Keratinocyte (primary cell): ENCODE data around the gene CIBAR2. TPM values are rescaled to one million over a fixed set of nuclear protein-coding genes. Genes with fewer than 3 reads are reported as not detected.
"Not testable (repeated sequence)": the region's sequence is repeated elsewhere in the genome, so short reads cannot be mapped to it uniquely, and the experiment has no call there.

Experiments used
- DNase-seq: peaks from one replicate; pipeline ENCODE4 v3.0.0-alpha.2; 2011; ENCODE audit warnings: low read depth, missing footprints, low spot score
- FAIRE-seq: peaks from 2 replicates; lab custom pipeline; 2011; peaks lifted over from hg19 to GRCh38; lab: Jason Lieb, UNC
- H2AFZ ChIP-seq: 2 replicates; pipeline ENCODE4 v1.6.0; 2012; ENCODE audit warnings: low read length, control low read depth, inconsistent platforms; ENCODE audit not compliant: control insufficient read depth
- H3K27ac ChIP-seq: 2 replicates; pipeline ENCODE4 v1.5.1; 2011; ENCODE audit warnings: low read length; ENCODE audit not compliant: control insufficient read depth, insufficient read depth
- H3K27me3 ChIP-seq: 3 replicates; pipeline ENCODE4 v1.6.0; 2011; ENCODE audit warnings: low read length; ENCODE audit not compliant: control insufficient read depth, insufficient read depth; ENCODE audit errors: extremely low read depth
- H3K36me3 ChIP-seq, 2 experiments: 2 replicates in 1 of 2; 3 replicates in 1 of 2; pipeline ENCODE4 v1.5.1; 2011; ENCODE audit warnings: low read length in 2 of 2, mild to moderate bottlenecking in 1 of 2; ENCODE audit not compliant: control insufficient read depth in 2 of 2, insufficient read depth in 2 of 2; ENCODE audit errors: extremely low read depth in 1 of 2
- H3K4me1 ChIP-seq: 3 replicates; pipeline ENCODE4 v1.5.1; 2011; ENCODE audit warnings: low read length; ENCODE audit not compliant: control insufficient read depth, insufficient read depth; ENCODE audit errors: extremely low read depth
- H3K4me2 ChIP-seq: 3 replicates; pipeline ENCODE4 v1.6.0; 2011; ENCODE audit warnings: low read depth, low read length; ENCODE audit not compliant: control insufficient read depth, insufficient read depth; ENCODE audit errors: extremely low read depth
- H3K4me3 ChIP-seq, 3 experiments: fragments of 200-600 bp in 1 of 3; sonication (generic) in 1 of 3; 2 replicates in 2 of 3; 3 replicates in 1 of 3; pipeline ENCODE4 v1.5.1; 2011 to 2016; ENCODE audit warnings: low read length in 3 of 3, mild to moderate bottlenecking in 3 of 3, control low read depth in 2 of 3, inconsistent platforms in 1 of 3, low read depth in 1 of 3, mixed read lengths in 1 of 3, mixed run types in 1 of 3, moderate library complexity in 1 of 3; ENCODE audit not compliant: control insufficient read depth in 2 of 3, insufficient read depth in 2 of 3; ENCODE audit errors: extremely low read depth in 1 of 3
- H3K79me2 ChIP-seq: 2 replicates; pipeline ENCODE4 v1.6.0; 2012; ENCODE audit warnings: low read length; ENCODE audit not compliant: control insufficient read depth, insufficient read depth
- H3K9ac ChIP-seq: 3 replicates; pipeline ENCODE4 v1.6.0; 2011; ENCODE audit warnings: low read length; ENCODE audit not compliant: control insufficient read depth, insufficient read depth; ENCODE audit errors: extremely low read depth
- H3K9me1 ChIP-seq: 3 replicates; pipeline ENCODE4 v1.6.0; 2011; ENCODE audit warnings: low read length; ENCODE audit not compliant: control insufficient read depth, insufficient read depth; ENCODE audit errors: extremely low read depth
- H3K9me3 ChIP-seq: 2 replicates; pipeline ENCODE4 v1.5.1; 2012; ENCODE audit warnings: low read depth, low read length; ENCODE audit not compliant: control insufficient read depth
- H4K20me1 ChIP-seq: 3 replicates; pipeline ENCODE4 v1.6.0; 2011; ENCODE audit warnings: low read length; ENCODE audit not compliant: control insufficient read depth, insufficient read depth; ENCODE audit errors: extremely low read depth
- CTCF ChIP-seq, 3 experiments: IDR thresholded peaks in 1 of 3; conservative IDR thresholded peaks in 1 of 3; optimal IDR thresholded peaks in 1 of 3; 2 replicates in 2 of 3; 3 replicates in 1 of 3; pipeline versions ENCODE3 to v1.5.1; 2011; ENCODE audit warnings: low read length in 3 of 3, mild to moderate bottlenecking in 3 of 3, moderate library complexity in 2 of 3, control low read depth in 1 of 3, inconsistent platforms in 1 of 3; ENCODE audit not compliant: insufficient read depth in 2 of 3; ENCODE audit errors: extremely low read depth in 1 of 3
- EZH2 ChIP-seq: IDR thresholded peaks from one replicate; pipeline ENCODE4 v1.6.1; 2012; ENCODE audit warnings: inconsistent platforms, mild to moderate bottlenecking, low read length, moderate library complexity
- dilution Hi-C: fragments of 300-500 bp; cut with MboI; formaldehyde crosslinking; loops from one replicate; pipeline ENCODE4 v1.7.0; 2020; ENCODE audit warnings: low sequenced_read_pairs; ENCODE audit not compliant: extremely low pct_ligation_motif_present
- polyA plus RNA-seq, 5 experiments: library from polyadenylated mRNA; depleted of rRNA in 3 of 5; stranded (reverse) in 3 of 5; stranded (forward) in 1 of 5; unstranded in 1 of 5; fragments of >200 nt; gene quantifications; 1 replicate in 1 of 5; 2 replicates in 3 of 5; 3 replicates in 1 of 5; pipeline versions ENCODE4 v1.2.1 to v1.2.3, GENCODE V29; 2011 to 2012; ENCODE audit warnings: missing spikeins in 2 of 5, low read depth in 1 of 5, low replicate concordance in 1 of 5

Gene CIBAR2
- polyA plus RNA-seq, 1 donor (not counting 4 experiments of a cell fraction or from before 2014, with no cell fraction given) = not detected

- no peak overlapping the region for H3K27ac ChIP-seq
- dilution Hi-C loops = no loop called here
- peaks cover 3% of the 10 kb centered on the region for H3K4me1 ChIP-seq
- H3K27me3 ChIP-seq = peaks cover 8% of the 10 kb centered on the region
- H3K79me2 ChIP-seq = no peaks in the 10 kb centered on the region
- no peak overlapping the region for H2AFZ ChIP-seq
- no peaks in the 10 kb centered on the region for H3K9me3 ChIP-seq
- FAIRE-seq = no peak
- no peak overlapping the region for H3K9ac ChIP-seq
- no peak for DNase-seq
- H3K9me1 ChIP-seq = no peaks in the 10 kb centered on the region
- no peak overlapping the region for H3K4me3 ChIP-seq
- H3K36me3 ChIP-seq = no peaks in the 10 kb centered on the region
- H3K4me2 ChIP-seq = no peak overlapping the region
- no peaks in the 10 kb centered on the region for H4K20me1 ChIP-seq
- no peak for TF ChIP-seq CTCF (optimal IDR thresholded peaks at IDR 0.05 in 1 of 3, IDR thresholded peaks at IDR 0.05 in 1 of 3, conservative IDR thresholded peaks at IDR 0.05 in 1 of 3; ENCODE audit: extremely low read depth in 1 of 3, insufficient read depth in 2 of 3, low read length in 3 of 3)
- no peak for TF ChIP-seq EZH2
Measured at GRCh38 chr16:85124636-85125346, 12.5 kb upstream of the CIBAR2 start.

GRCh38 chr16:85123891-85124635 lies 11.8 kb upstream of the CIBAR2 start:
- Histone ChIP-seq H2AFZ (no peak overlapping the region), H3K9me3 (no peaks in the 10 kb centered on the region), H3K9me1 (no peaks in the 10 kb centered on the region), H3K9ac (no peak overlapping the region), H3K27ac (no peak overlapping the region), H3K36me3 (no peaks in the 10 kb centered on the region), H3K4me2 (peak overlapping the region; percentile 5), H3K79me2 (no peaks in the 10 kb centered on the region), H3K4me3 (no peak overlapping the region), H3K4me1 (peaks cover 3% of the 10 kb centered on the region), H4K20me1 (no peaks in the 10 kb centered on the region), H3K27me3 (peaks cover 8% of the 10 kb centered on the region)
- FAIRE-seq (no peak), DNase-seq (no peak)
- dilution Hi-C loops = no loop called here
- no peak for TF ChIP-seq CTCF (optimal IDR thresholded peaks at IDR 0.05 in 1 of 3, IDR thresholded peaks at IDR 0.05 in 1 of 3, conservative IDR thresholded peaks at IDR 0.05 in 1 of 3; ENCODE audit: extremely low read depth in 1 of 3, insufficient read depth in 2 of 3, low read length in 3 of 3)
- TF ChIP-seq EZH2 = no peak

GRCh38 chr16:85123441-85123840 lies 11.2 kb upstream of the CIBAR2 start:
- DNase-seq, H3K4me1 ChIP-seq, H4K20me1 ChIP-seq, H3K79me2 ChIP-seq, H3K36me3 ChIP-seq, H2AFZ ChIP-seq, H3K9me3 ChIP-seq, FAIRE-seq, dilution Hi-C loops, H3K27ac ChIP-seq, H3K9ac ChIP-seq, H3K27me3 ChIP-seq, H3K9me1 ChIP-seq, H3K4me3 ChIP-seq: not testable (repeated sequence)
- peak overlapping the region; percentile 5 for H3K4me2 ChIP-seq
